Uterus (tissue), 2 donors: ENCODE measurements around the gene BICD1.

Experiments
- CTCF ChIP-seq, 4 experiments: fragments of 200-600 bp in 2 of 4; fragments of 450-650 bp in 2 of 4; sonication (generic) in 2 of 4; IDR thresholded peaks; one replicate each; pipeline ENCODE4 v1.5.1; 2016 to 2019; ENCODE audit warnings: antibody characterized with exemption in 4 of 4, mild to moderate bottlenecking in 2 of 4, moderate library complexity in 1 of 4
- POLR2A ChIP-seq, 2 donors: fragments of 450-650 bp; IDR thresholded peaks; one replicate each; pipeline ENCODE4 v1.6.1; 2016; ENCODE audit warnings: antibody characterized with exemption in 2 of 2, mild to moderate bottlenecking in 1 of 2, moderate library complexity in 1 of 2

- no peak for TF ChIP-seq CTCF (IDR thresholded peaks at IDR 0.05)
- TF ChIP-seq POLR2A (IDR thresholded peaks at IDR 0.05), result no peak
Measured at GRCh38 chr12:32136404-32136803, 29.8 kb downstream of the BICD1 start.
